ENCODE data around the gene ZSWIM9. TPM values are rescaled to one million over a fixed set of nuclear protein-coding genes. Genes with fewer than 3 reads are reported as not detected.

ZSWIM9 gene
- total RNA-seq, 1 experiment from 2014 or later, result 6.8 TPM

- CTCF ChIA-PET, result no interaction called here
- H3K4me1 ChIP-seq (ENCODE audit: control insufficient read depth, insufficient read depth, low read length), result no peaks in the 10 kb centered on the region
- POLR2A ChIA-PET, result no interaction called here
- BruUV-seq (replicated peaks), result no TSS peak
- in situ Hi-C loops (cut with HindIII; ENCODE audit: low pct_unique_long_range_greater_than_20kb, low sequenced_read_pairs), result no loop called here
- ATAC-seq (no peak), DNase-seq (ENCODE audit: low read depth, low spot score) (no peak)
- TF ChIP-seq TCF7L2 (IDR thresholded peaks at IDR 0.05; ENCODE audit: low read depth, low read length) (no peak), POLR2AphosphoS5 (IDR thresholded peaks at IDR 0.05; ENCODE audit: low read depth, low read length) (no peak), SIN3A (IDR thresholded peaks at IDR 0.05; ENCODE audit: borderline replicate concordance, insufficient read depth, low read depth, low read length) (no peak), CTCF (IDR thresholded peaks at IDR 0.05) (no peak), REST (IDR thresholded peaks at IDR 0.05; ENCODE audit: insufficient read depth in 1 of 2, low read depth in 2 of 2, low read length in 1 of 2) (no peak)
- H3K27ac ChIP-seq (ENCODE audit: low read length), result no peak overlapping the region
- H3K4me3 ChIP-seq (ENCODE audit: low read depth in 2 of 2, low read length in 2 of 2), result no peak overlapping the region
- intact Hi-C loops (cut with micrococcal nuclease; ENCODE audit: unreplicated experiment), result no loop called here
- H3K27me3 ChIP-seq (ENCODE audit: control insufficient read depth, insufficient read depth, low read length), result no peaks in the 10 kb centered on the region
- no peaks in the 10 kb centered on the region for H3K9me3 ChIP-seq (ENCODE audit: control insufficient read depth, insufficient read depth, low read depth, low read length)
- H3K36me3 ChIP-seq (ENCODE audit: control insufficient read depth, insufficient read depth, low read length), result no peaks in the 10 kb centered on the region
Observed at GRCh38 chr19:48213959-48214358, 43.5 kb downstream of the ZSWIM9 start.

- no peak overlapping the region for H3K4me3 ChIP-seq (ENCODE audit: low read depth in 2 of 2, low read length in 2 of 2)
- no peaks in the 10 kb centered on the region for H3K27me3 ChIP-seq (ENCODE audit: control insufficient read depth, insufficient read depth, low read length)
- no peaks in the 10 kb centered on the region for H3K9me3 ChIP-seq (ENCODE audit: control insufficient read depth, insufficient read depth, low read depth, low read length)
- ChIA-PET CTCF (interaction anchor here (0.6 kb wide), 2 partner anchors 8 to 289 kb away, joined by 3 to 12 read pairs; no protein-coding TSS in a partner anchor), POLR2A (no interaction called here)
- in situ Hi-C loops (cut with HindIII; ENCODE audit: low pct_unique_long_range_greater_than_20kb, low sequenced_read_pairs), result no loop called here
- TF ChIP-seq TCF7L2 (IDR thresholded peaks at IDR 0.05; ENCODE audit: low read depth, low read length), result no peak
- no peak for TF ChIP-seq POLR2AphosphoS5 (IDR thresholded peaks at IDR 0.05; ENCODE audit: low read depth, low read length)
- TF ChIP-seq CTCF (IDR thresholded peaks at IDR 0.05), result no peak; the same call in 1 of the 2 replicates
- TF ChIP-seq SIN3A (IDR thresholded peaks at IDR 0.05; ENCODE audit: borderline replicate concordance, insufficient read depth, low read depth, low read length), result no peak
- no peak for TF ChIP-seq REST (IDR thresholded peaks at IDR 0.05; ENCODE audit: insufficient read depth in 1 of 2, low read depth in 2 of 2, low read length in 1 of 2)
- H3K27ac ChIP-seq (ENCODE audit: low read length), result no peak overlapping the region
- BruUV-seq (replicated peaks), result no TSS peak
- ATAC-seq, result no peak
- intact Hi-C loops (cut with micrococcal nuclease; ENCODE audit: unreplicated experiment), result no loop called here
- no peak for DNase-seq (ENCODE audit: low read depth, low spot score)
- no peaks in the 10 kb centered on the region for H3K36me3 ChIP-seq (ENCODE audit: control insufficient read depth, insufficient read depth, low read length)
- no peaks in the 10 kb centered on the region for H3K4me1 ChIP-seq (ENCODE audit: control insufficient read depth, insufficient read depth, low read length)
Observed at GRCh38 chr19:48216933-48217332, 46.5 kb downstream of the ZSWIM9 start.
